ENCODE measurements around the gene TEX9.
A peak's percentile ranks its signal among the peaks of the same experiment; 100 is the strongest.

Gene TEX9

DNA sequence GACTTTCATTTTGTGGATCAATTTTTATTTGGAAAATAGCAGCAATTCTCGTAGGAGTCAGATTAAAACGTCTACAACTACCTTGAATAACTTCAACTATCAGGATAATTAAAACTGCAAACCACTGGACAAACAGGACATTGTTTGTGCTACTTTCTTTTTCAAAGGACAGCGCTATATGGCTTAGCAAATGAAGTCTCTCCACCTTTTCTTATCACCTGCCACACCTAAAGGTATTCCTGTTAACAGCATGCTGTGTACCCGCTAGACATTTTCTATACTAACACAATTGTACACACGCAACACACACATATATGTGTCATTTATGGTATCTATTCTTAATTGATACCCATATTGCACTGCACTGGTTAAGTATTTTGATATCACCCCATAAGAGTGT lies 80.5 kb downstream of the TEX9 start:
- DNase-seq (ENCODE audit: low read depth in 2 of 2) = no peak

DNA sequence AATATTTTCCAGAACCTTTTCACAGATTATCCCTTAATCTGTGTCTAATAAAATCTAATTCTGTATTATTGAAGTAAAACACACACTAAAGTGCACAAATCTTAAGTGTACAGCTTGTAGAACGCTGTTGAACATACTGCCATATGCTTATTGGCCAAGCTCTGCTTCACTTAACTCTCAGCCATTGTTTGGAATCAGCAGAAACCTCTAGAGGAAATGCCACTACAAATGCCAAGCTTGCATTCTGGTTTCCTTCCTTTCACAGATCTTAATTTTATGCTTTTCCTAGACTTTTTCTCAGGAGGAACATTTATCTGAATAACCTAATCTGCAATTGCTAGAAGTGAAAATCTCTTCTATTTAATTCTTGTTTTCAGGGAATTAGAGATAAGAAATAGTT lies 89.6 kb downstream of the TEX9 start:
- no peak for DNase-seq (ENCODE audit: low read depth in 2 of 2)

DNA sequence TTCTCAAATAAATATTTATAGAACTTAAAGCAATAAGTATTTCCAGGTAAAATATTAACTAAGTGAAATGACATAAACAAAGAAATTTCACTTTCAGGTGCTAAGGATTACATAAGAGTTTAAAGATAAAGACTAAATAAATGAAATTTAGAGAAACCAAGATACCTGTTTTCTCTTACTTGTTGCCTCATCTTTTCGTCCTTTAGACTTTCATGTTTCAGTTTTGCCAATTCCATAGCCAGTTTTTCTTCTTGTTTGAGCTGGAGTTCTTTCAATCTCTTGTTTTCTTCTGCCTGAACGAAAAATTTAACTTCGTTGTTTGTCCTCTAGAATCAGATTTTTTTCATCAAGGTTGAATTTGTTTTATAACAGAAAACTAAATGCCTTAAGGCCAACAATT lies 91.0 kb downstream of the TEX9 start:
- no peak for DNase-seq (ENCODE audit: low read depth in 2 of 2)

DNA sequence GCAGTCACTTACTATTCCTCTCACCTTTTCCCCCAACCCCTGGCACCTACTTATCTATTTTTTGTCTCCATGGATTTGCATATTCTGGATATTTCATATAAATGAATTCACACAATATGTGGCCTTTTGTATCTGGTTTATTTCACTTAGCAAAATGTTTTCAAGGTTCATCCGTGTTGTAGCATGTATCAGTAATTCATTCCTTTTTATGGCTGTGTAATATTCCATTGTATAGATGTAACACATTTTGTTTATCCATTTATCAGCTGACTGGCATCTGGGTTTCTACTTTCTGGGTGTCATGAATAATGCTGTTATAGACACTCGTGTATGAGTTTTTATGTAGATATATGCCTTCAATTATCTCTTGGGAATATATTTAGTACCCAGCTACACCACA lies 93.9 kb downstream of the TEX9 start:
- DNase-seq (ENCODE audit: low read depth in 2 of 2) = no peak

DNA sequence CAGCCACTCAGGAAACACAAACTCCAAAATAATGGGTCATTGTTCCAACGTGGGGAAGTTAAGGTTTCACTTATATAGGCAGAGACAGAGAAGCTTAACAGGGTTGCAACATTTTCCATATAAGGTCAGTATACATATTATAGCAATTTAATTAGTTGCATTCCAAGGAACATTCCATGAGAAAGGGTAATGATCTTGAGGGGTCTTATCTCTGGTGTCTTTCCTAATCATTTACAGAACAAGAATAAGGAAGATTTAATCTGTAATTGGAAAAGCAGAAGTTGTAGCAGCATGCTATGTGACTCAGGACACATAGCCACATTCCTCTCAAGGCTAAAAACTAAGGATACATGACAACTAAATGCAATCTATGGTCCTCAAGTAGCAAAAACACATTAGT lies 94.8 kb downstream of the TEX9 start:
- no peak for DNase-seq (ENCODE audit: low read depth in 2 of 2)

DNA sequence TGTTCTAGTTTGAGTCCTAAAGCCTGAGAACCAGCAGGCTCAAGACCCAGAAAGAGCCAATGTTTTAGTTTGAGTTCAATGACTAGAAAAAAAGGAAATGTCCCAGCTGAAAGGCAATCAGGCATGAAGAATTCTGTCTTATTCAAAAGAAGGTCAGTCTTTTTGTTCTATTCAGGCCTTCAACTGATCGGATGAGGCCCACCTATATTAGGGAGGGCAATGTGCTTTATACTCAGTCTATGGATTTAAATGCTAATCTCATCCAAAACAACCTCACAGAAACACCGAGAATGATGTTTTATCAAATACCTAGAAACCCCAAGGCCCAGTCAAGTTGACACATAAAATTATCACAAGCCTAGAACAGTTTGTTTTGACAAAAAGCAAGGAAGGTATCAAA lies 95.7 kb downstream of the TEX9 start:
- no peak for DNase-seq (ENCODE audit: low read depth in 2 of 2)

DNA sequence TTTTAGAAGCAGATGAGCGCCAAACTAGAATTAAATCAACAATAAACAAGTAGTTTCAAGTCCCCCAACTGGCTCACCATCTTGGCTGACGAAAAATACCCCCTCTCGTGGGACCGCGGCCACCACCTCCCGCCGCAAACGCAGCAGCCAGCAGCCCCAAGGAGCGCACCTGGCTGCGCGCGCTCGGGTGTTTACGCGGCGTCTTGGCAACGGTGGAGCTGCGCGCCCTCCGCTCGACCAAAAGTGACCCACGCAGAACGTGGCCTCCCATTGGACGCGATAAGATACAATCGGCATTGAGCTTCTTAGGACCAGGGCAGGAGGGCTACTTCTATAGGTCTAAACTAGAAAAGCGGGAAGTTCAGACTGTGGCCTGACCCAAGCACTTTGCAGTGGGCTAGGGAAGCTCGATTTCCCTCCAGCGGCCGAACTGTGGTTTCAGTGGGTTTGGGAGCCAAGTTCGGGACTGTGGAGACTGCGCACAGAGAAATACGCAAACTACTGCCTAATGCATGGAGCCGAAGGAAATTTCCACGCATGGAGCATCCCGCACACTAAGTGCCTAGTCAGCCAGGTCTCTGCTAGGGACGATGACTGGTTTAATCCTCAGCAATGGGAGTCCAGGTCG lies 99.8 kb downstream of the TEX9 start, which contains the start of gene MNS1:
TSS of gene MNS1 (minus strand) at position 245 of the 628 bp plus-strand sequence. CDS start at position 80, 165 bp downstream.
- peak; percentile 9 to 23 for DNase-seq (ENCODE audit: low read depth in 2 of 2)

DNA sequence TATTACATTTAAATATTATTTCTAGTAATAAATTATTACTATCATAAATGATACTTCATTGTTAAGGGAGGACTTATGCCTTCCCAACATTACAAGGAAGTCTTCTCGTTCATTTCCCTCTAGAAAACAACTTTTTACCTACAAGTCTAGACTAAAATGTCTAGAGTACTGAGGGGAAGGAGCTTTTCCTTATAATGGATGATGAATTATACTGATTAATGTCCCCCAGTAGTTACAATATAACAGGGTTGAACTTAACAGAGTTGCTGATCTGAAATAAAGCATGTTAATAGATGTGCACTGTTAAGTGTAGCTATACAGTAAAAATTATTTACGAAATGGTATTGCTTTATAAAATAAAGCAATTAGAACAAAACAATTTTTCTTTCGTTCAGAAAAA lies 102.4 kb downstream of the TEX9 start:
- DNase-seq (ENCODE audit: low read depth in 2 of 2) = no peak

DNA sequence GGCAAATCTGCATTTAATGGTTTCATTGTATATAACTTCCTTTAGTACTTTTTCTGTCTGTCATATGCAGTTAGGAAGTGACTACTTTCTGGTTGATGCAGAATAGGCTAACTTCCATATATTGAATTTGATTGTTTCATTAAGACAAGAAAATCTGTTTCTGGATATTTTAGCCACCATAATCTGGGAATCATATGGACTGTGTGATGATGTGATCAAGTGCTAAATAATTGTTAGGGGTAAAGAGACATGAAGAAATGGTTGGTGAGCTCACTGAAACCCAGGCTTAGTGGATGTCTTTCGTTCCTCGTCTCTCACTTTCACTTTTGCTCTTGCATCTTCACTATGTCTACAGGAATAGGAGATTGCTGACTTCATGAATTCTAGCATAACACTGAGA lies 103.2 kb downstream of the TEX9 start:
- DNase-seq (ENCODE audit: low read depth in 2 of 2) = no peak

DNA sequence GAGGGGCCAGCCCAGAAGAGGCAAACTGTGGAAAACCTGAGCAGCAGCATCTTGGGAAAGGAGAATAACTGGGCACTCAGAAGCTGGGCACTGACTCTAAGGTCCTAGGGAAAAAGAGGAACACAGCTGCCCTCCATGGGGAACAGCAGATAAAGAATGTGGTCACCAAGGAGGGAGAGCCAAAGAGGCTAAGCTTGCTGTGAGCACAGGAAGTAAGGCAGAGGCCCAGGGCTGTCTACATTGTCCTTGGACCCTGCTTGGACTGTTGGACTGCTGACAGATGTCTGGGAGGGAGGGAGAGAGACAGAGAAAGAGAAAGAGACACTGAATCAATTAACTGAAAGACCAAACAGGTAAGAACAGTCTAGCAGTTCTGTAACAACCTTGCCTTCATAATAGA lies 104.3 kb downstream of the TEX9 start:
- no peak for DNase-seq (ENCODE audit: low read depth in 2 of 2)

DNA sequence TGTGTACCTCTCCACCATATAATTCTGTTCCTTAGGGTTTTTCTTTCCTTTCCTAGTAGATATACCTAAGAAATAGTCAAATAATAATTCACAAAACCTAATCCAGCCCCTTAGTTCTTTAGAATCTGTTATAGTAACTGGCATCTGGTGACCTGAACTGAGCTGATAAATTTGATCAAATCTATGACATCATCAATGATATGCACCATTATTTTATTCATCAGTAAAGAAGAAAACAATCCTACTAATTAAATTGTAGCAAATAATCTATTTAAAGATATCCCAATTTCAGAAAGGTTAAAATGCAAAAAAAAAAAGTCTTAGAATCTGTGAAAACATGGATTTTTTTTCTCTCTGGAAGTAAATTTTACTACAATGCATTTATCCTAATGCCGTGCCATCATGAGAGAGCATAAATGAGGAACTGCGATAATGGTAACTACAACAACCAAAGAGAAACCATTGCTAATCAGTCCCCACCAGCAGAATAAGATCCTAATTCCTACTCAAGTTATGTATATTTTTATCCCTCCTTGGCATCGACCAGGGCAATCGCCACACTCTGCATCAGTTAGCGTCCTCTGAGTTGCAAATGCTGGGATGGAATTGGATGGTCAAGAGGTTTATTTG lies 106.3 kb downstream of the TEX9 start:
- no peak for DNase-seq (ENCODE audit: low read depth in 2 of 2)

DNA sequence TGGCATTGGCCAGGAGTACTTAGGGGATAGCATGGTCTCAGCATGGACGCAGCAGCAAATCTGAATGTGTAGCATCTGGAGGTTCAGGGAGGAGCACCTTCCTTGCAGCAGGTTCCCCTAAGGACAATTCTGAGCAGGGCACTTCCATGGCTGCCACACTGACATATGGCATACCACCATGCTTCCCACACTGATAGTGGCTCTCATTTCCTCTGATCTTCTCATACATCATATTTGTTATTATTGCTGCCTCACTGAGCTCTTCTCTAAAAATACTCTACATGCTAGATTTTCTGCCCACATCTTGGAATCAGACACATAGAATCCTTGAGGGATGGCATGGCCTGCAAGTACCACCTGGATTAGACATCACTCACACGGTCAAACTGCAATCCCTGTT lies 107.1 kb downstream of the TEX9 start:
- DNase-seq (ENCODE audit: low read depth in 2 of 2) = no peak

DNA sequence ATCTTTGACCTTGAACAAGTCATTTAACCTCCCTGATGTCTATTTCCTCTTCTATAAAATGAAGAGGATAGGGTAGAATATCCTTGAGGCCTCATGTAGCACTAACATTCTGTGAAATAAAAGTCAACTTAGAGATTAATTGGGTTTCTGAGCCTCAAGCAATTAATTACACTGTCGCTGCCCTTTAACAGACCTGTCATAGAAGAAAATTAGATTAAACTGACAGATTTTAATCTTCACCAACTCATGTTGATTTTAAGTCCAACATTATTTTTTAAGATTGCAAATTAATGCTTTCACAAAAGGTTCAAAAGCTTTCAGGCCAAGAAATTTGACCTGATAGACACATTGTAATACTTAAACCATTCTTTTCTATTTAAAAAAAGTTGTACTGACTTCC lies 107.8 kb downstream of the TEX9 start:
- no peak for DNase-seq (ENCODE audit: low read depth in 2 of 2)

DNA sequence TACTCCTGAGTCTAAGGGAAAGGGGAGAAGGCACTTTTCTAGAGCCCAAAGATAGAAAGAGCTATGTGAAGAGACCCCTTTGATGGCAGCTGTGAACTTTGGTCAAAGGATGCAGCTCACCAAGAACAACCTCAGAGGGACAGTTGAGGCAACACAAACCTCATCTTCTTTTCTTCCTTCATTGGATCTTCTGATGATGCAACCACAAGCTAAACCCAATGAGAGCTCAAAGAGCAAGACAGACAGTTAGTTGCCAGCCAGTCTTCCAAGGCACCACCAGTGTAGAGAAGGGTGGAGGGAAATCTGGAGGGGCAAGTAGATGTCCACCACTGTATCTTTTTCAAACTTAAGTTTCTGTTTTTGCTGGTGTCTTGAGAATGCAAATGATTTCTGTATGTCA lies 110.1 kb downstream of the TEX9 start:
- no peak for DNase-seq (ENCODE audit: low read depth in 2 of 2)
